ENCODE results near the gene UBE2L3.
"Not testable (repeated sequence)": the region's sequence is repeated elsewhere in the genome, so short reads cannot be mapped to it uniquely, and the experiment has no call there.

UBE2L3 gene

DNA sequence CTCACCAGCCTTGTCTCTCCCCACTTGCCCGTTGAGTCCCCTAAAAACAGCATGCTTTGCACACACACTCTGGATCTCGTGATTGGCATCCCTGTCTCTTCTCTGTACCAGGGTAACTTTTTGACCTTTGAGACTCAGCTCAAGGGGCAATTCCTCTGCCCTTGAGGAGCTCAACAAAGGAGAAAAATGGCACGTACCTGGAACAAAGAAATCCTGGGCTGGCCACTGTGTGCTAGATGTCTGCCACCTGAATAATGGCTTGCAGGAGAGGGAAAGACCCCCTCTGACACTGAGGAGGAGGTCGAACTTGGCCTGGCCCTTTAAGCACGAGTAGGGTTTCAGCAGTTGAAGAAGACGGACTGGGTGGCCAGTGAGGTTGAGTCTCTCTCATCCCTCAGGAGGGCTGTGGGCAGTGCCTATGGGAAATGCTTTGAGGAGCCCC is 5.8 kb downstream of the UBE2L3 start:
- no peak for DNase-seq

DNA sequence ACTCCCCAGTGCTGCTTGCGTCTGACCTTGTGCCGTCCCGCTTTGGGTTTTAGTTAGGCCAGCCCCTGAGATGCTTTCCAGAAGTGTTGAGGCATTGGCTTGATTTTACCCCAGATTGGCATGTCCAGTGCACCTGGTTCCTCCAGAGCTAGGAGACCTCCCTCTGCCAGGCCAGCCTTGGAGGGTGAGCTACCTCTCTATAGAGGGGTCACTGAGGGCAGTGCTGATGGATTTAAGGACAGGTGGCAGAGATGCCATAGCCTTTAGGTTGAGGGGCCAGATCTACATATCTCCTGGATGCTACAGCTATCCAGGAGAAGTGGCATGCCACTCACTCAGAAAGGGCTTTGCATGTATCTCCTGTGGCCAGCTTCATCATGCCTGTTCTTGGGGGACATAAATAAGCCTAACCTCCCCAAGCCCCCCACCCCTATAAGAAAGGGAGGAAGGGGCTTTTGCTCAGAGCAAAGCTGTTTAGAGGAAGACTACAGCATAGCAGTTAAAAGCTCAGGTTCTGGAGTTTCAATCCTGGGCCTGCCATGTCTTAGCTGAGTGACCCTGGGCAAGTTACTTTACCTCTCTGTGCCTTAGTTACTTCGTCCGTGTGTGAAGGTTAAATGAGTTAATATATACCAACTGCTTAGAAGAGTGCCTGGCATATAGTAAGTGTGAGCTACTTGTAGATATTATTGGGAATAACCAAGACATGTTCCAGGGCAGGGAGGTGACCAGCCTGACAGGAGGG is 6.4 kb downstream of the UBE2L3 start:
- DNase-seq = no peak

DNA sequence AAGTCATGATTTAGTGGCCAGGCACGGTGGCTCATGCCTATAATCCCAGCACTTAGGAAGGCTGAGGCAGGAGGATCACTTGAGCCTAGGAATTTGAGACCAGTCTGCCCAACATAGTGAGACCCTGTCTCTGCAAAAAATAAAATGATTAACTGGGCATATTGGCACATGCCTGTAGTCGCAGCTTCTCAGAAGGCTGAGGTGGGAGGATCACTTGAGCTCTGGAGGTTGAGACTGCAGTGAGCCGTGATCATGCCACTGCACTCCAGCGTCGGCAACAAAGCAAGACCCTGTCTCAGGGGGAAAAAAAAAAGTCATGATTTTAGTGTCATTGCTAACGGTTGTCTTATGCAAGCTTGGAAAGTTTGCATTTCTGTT is 11.9 kb downstream of the UBE2L3 start:
- DNase-seq = no peak

DNA sequence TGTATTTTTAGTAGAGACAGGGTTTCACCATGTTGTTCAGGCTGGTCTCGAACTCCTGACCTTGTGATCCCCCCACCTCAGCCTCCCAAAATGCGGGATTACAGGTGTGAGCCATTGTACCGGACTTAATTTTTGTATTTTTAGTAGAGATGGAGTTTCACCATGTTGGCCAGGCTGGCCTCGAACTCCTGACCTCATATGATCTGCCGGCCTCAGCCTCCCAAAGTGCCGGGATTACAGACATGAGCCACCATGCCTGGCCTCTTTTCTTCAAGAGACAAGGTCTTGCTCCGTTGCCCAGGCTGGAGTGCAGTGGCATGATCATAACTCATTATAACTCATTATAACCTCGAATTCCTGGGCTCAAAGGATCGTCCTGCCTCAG is 13.1 kb downstream of the UBE2L3 start:
- DNase-seq = not testable (repeated sequence)

DNA sequence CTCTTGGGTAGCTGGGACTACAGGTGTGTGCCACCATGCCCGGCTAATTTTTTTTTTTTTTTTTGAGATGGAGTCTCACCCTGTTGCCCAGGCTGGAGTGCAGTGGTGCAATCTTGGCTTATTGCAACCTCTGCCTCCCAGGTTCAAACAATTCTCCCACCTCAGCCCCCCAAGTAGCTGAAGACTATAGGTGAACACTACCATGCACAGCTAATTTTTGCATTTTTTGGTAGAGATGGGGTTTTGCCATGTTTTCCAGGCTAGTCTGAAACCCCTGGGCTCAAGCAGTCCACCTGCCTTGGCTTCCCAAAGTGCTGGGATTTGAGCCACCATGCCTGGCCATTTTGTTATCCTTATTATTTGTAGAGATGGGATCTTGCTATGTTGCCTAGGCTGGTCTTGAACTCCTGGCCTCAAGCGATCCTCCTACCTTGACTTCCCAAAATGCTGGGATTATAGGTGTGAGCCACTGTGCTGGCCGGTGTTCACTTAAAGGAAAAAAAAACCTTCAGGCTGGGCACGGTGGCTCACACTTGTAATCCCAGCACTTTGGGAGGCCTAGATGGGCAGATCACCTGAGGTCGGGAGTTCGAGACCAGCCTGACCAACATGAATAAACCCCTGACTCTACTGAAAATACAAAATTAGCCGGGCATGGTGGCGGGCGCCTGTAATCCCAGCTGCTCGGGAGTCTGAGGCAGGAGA is 13.6 kb downstream of the UBE2L3 start:
- not testable (repeated sequence) for DNase-seq

DNA sequence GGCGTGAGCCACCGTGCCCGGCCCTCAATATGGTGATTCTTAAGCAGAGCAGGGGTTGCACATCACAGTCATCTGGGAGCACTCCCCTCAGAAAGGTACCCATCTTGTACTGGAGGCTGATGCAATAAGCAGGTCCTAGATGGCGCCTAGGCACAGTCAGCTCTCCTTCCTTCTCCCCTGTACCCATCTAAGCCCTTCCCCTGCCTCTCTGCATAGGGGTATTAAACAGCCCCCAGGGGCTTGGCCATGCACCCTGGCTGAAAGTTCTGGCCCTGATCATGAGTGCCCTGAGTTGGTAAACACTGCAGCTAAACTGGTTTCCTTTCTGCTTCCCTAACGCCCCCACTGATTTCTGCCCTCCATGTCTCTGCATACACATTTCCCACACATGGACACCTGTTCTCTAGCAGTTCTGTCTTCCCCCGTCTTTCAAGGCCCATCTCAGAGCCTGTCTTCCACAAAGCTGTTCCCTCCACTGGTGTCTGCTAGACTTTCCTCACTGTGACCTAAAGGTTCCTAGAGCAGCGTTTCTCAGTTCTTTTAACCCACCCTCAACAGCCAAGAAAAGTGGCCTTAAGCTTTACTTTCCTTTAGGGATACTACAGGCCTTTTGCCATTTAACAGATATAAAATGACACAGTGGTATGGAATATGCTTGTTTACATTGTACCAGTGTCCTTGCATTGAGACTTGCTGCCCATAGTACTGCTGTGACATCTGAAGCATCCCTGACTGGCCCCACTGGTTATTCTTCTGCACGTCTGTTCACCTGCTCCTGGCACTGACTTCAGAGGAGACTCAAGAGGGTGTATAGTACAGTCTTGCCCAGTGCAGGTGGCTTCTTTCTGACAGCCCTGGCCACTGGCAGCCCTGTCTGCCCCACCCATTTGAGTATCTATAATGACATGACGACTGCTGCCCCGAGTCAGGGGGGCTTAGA is 15.6 kb downstream of the UBE2L3 start:
- DNase-seq = no peak

DNA sequence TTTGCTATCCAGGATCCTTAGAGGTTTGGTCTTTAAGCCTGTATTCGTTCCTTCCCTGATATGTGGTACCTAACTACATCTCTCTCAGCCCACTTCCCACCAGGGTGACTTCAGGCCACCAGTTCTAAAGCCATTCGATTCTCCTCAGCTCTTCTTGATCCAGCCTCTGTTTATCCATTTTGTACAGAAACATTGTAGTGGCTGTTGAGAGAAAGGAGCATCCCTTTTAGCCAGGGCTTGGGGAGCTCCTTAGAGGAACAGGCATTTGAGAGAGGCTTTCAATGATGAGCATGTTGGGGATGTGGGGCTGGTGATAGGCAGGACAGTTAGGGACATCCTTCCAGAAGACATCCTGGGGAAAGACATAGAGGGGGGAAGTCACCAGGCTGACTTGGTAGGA is 17.9 kb downstream of the UBE2L3 start:
- DNase-seq = no peak

DNA sequence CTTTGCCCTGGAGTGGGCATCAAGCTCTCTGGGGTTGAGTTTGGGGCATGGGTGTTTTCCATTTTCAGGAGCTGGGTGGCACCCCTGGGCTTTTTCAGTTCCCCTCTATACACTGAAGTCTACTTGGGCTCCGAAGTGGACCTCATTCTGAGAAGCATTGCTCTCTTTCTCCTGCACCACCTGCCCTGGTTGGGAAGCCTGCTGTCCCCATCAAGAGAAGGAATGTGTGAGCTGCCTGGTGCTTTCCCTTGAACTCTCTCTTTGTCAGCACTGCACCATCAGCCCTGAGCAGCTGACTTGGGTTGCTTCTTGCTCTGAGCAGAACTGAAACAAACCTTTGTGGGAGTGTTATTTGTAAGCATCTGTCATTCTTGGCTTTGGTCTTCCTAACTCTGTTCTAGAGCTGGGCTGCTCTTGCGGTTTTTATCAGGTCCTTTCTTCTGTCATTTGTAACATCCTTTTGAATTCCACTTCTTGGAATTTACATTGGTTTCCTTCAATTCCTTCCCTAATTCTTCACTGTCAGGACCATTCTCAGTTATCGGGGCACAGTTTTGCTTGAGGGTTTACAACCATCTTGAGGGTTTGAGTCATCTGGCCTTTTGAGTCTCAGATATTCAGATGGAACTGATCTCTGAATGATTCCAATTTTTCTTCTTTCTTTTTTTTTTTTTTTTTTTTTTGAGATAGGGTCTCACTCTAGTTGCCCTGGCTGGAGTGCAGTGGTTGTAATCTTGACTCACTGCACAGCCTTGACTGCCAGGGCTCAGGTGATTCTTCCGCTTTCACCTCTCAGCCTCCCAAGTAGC is 20.5 kb downstream of the UBE2L3 start:
- no peak for DNase-seq

DNA sequence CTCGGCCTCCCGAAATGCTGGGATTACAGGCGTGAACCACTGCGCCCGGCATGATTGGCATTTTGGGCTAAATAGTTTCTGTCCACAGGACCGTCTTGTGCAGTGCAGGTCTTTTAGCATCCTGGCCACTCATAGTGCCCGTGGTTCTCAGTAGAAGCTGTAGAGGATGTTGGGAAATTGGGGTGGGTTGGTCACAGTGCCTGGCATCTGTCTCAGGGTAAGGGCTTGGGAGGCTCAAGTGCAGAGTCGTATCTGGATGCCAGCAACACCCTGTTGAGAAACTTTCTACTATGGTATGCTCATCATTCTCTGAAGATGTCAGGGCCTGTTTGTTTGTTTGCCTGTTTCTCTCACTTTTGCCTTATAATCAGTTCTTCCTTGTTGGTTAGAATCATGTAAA is 21.9 kb downstream of the UBE2L3 start:
- no peak for DNase-seq

DNA sequence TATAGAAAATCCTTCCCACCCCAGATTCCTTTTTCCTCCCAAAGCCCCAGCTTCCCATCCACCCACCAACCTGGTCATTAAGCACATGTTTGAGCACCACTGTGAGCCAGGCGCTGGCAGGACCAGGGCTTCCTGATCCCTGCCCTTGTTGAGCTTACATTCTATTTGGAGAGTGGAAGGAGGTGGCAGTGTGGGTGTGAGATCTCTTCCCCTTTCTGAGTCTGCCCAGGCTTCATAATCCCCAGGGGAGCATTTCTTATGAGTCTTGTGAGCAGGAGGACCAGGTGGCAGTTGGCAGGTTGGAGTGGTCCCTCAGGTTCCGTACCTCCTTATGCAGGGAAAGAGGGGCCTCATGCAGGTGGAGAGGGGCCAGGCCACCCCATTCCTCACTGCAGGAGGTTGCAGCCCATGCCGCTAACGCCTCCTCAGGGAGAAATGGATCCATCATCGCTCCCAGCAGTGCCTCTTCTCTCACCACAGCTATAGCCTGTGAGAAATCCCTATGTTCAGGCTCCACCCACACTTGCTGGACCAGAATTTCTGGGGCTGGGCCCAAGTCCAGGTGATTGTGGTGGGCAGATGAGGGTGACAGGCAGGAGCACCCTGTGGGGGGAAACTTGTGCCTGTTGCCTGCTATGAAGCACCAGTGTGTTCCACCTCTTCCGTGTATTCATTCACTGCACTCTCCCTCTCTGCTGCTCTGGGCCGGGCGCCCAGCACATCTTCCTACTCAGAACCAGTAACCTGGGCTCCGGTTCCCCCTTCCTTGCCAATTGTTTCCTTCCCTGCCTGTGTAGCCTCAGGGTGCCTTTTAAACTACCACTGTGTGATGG is 23.5 kb downstream of the UBE2L3 start:
- no peak for DNase-seq

DNA sequence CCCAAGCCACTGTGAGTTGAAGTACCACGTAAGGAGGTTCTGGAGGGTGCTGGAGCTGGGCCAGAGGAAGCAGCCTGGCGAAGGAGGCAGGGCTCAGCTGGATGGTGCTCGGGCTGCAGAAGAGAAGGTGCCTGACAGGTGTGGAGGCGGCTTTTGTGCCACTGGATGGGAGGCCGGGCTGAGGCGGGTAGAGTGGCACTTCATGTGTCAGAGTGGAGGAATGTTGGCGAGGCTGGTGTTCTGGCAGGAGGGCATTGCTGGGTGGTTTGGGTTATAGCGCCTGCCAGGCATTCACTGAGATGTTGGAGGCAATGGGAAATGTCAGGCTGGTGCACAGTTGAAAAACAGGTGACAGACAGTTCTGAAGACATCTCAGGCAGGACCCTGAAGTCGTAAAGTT is 24.2 kb downstream of the UBE2L3 start:
- no peak for DNase-seq

DNA sequence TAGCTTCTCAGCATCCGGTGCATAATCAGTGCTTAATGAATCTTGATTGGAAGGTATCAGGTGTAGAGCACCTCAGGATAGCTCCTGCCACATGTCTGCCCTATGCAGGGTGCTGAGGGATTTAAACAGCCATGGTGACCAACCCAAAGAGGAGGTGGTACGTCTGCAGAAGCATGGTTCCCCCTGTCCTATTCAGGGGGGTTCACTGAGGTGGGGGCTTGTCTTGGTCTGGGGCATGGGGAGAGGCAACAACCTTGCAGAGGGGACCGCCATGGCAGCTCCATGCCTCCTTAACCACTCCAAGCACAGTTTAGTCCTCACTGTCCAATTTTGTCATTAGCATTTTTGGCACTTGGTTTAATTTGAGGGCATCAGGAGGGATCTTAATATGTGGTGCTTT is 24.9 kb downstream of the UBE2L3 start:
- DNase-seq = no peak

DNA sequence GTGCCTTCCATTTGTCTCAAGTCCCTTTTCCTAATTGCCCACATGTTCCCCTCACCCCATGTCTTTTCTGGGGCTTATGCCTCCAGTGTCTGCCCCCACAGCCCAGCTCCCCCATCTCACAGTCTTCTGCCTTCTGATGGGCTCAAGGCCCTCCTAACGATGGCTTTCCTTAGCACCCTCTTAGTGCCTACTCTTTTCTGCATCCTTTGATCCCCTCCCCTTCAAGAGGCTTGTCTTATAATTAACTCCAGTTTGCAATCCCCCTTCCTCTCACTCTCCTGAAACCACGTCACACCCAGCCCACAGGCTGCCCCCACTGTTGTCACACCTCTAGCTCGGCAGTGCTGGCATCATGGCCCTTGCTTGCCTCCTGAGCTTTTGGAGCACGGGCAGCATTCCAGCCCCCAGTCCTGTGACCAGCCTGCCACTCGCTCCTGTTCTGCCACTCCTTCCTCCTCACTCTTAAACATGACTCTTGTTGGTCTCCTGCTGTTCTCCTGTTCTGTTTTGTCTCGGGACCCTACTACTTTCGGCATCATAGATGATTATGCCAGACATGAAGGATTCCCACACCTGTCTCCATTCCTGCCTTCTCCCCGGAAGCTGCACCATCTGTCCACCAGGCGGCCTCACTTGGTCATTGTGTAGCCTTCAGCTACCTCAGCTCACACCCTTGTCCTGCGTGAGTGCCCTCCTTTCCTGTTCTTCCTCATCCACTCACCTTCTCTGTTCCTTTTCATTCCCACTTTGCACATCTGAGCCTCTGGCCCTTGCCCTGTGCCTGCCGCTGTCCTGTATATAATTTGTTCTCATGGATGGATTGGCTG is 26.1 kb downstream of the UBE2L3 start:
- no peak for DNase-seq

DNA sequence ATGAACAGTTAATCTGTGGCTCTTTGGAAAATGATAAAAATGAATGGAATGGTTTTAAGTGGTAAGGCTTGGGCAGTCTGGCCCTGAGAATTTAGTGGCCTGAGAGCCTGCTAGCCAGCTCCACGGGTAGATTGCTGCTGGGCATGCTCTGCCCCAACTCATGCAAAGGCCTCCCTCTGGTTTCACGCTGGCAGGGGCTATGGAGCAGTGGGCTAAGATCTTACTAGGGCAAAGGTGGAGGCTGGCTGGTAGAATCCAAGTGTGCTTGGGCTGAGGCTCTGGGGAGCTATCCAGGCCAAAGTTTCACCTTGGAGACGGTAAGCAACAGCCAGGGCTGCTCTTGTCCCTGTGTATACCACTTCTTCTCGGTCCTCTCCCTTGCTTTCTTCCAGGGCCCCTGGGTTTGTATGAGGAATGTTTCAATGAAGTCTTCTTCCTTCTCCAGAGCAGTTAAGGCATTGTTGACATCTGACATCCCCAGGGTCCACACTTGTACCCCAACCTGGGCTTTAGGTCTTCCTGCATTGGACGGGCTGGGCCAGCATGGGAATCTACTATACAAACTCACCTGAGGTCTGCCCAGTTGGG is 27.4 kb downstream of the UBE2L3 start:
- DNase-seq = no peak

DNA sequence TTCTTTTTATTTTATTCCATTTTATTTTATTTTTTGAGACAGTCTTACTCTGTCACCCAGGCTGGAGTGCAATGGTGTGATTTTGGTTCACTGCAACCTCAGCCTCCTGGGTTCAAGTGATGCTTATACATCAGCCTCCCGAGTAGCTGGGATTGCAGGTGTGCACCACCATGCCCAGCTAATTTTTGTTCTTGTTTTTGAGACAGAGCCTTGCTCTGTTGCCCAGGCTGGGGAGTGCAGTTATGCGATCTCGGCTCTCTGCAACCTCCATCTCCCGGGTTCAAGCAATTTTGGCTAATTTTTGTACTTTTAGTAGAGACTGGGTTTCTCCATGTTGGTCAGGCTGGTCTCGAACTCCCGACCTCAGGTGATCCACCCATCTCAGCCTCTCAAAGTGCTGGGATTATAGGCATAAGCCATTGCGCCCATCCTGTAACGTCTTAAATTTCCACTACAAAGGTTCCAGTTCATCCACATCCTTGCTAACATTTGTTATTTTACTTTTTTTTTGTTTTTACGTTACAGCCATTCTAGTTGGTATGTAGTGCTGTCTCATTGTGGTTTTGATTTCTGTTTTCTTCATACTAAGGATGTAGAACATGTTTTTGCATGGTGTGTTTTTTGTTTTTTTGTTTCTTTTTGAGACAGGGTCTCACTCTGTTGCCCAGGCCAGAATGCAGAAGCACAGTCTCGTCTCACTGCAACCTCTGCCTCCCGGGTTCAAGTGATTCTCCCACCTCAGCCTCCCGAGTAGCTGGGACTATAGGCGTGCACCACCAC is 29.0 kb downstream of the UBE2L3 start:
- not testable (repeated sequence) for DNase-seq

DNA sequence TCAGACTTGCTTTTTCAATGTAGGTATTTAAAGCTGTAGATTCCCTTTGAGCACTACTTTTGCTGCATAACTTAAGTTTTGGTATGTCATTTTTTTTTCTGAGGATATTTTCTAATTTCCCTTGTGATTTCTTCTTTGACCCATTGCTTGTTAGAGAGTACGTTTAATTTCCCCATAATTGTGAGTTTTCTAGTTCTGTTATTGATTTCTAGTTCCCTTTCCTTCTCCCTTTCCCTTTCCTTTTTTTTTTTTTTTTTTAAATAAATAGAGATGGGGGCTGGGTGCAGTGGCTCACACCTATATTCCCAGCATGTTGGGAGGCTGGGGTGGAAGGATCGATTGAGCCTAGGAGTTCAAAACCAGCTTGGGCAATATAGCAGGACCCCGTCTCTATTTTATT is 30.8 kb downstream of the UBE2L3 start:
- DNase-seq = no peak

DNA sequence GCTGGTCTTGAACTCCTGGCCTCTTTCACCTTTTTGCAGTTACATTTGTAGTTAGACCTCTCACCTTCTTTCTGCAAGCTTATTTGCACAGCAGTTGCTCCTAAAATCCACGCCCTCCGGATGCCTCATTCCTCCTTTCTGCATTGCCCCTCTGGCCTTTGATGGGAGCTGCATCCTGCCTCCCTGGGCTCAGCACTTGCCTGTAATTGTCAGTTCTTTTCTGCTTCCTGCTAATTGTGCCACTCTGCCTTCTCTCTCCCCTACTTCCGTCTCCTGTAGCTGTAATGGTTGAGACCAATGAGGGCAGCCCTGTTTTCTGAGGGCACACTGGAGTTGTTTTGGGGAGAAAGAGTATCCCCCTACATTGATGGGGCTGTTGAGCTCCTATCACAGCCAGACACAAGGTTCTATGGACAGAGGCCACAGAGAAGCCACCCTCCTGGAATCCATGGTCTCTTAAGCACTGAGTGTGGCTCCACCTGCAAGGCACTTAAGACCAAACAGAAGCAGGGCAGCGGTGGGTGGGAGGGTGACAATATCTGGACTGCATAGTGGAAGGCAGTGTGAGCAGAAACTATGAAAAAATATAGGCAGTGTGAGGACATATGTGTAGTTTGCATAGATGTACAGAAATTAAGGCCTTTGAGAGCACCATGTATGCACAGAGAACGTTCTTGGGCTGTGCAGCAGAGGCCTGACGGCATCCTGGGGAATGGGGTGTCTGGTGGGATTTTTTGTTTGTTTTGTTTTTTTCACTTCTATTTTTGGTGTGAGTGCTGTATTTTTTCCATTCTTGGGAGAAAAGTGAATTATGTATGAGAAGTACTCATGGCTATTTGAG is 31.8 kb downstream of the UBE2L3 start:
- no peak for DNase-seq

DNA sequence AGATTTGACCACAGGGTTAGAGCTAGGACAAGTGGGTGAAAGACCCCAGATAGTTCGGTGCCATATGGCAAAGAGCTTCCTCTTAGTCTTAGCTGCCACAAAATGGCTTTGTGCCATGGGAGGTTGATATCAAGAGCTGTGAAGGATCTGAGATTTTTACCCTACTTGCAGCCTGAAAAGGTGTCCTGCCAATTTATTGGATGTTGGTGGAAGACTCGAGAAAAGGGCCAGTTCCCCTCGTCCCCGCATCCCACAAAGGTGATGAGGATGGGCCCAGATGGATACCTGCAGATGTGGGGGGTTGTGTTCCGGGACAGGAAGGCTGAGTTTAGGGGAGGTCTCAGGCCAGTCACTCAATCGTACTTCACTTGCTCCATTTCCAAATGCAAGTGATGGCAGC is 35.1 kb downstream of the UBE2L3 start:
- DNase-seq = no peak

DNA sequence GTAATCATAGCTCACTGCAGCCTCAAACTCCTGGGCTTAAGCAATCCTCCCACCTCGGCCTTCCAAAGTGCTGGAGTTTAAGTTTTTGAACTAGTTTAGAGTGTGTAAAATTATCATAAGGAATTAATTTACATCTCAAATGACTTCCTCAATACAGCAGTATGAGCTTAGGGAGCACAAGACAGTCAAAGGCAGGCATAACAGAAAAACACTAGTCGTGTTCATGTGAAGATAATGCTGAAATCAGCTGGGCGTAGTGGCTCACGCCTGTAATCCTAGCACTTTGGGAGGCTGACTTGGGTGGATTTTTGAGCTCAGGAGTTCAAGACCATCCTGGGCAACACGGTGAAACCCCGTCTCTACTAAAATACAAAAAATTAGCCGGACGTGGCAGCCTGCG is 36.5 kb downstream of the UBE2L3 start:
- no peak for DNase-seq
